Body of pancreas (tissue), 4 donors: ENCODE data around the gene PIGU. TPM values are rescaled to one million over a fixed set of nuclear protein-coding genes. Genes with fewer than 3 reads are reported as not detected.

ENCODE experiments used
- ATAC-seq: fragments of 150-250 bp; one replicate; pipeline ENCODE4 v1.9.1; 2016
- DNase-seq, 4 donors: peaks; one replicate each; pipeline ENCODE4 v3.0.0-alpha.2; 2019
- H3K27ac ChIP-seq, 4 donors: fragments of 200-600 bp; sonication (generic); 1 replicate in 3 of 4; 2 replicates in 1 of 4; pipeline versions ENCODE4 v1.5.1 to v1.6.1; 2016 to 2019; ENCODE audit warnings: mild to moderate bottlenecking in 1 of 4, mixed read lengths in 1 of 4, moderate library complexity in 1 of 4
- H3K27me3 ChIP-seq, 2 donors: fragments of 200-600 bp; sonication (generic); one replicate each; pipeline ENCODE4 v1.6.0; 2016; ENCODE audit warnings: mild to moderate bottlenecking in 1 of 2
- H3K36me3 ChIP-seq, 2 donors: fragments of 200-600 bp; sonication (generic); replicated peaks in 1 of 2; 2 replicates each; pipeline ENCODE4 v1.5.1; 2016; ENCODE audit warnings: low read depth in 2 of 2; ENCODE audit not compliant: insufficient read depth in 1 of 2
- H3K4me1 ChIP-seq: fragments of 200-600 bp; sonication (generic); one replicate; pipeline ENCODE4 v1.6.0; 2016
- H3K4me3 ChIP-seq, 2 donors: fragments of 200-600 bp; sonication (generic); 1 replicate in 1 of 2; 2 replicates in 1 of 2; pipeline ENCODE4 v1.5.1; 2016 to 2019
- H3K9me3 ChIP-seq, 3 donors: fragments of 200-600 bp; sonication (generic); 1 replicate in 2 of 3; 2 replicates in 1 of 3; pipeline ENCODE4 v1.5.1; 2016
- POLR2A ChIP-seq, 3 donors: fragments of 450-650 bp; IDR thresholded peaks; one replicate each; pipeline ENCODE4 v1.6.1; 2016; ENCODE audit warnings: antibody characterized with exemption in 3 of 3, mild to moderate bottlenecking in 2 of 3
- WGBS, 2 donors: methylation state at CpG; one replicate each; pipeline ENCODE4 v1.1.5; 2017; 5-methylcytosine and 5-hydroxymethylcytosine counted together
- intact Hi-C: fragments of 100-400 bp; cut with DNase I; formaldehyde crosslinking; loops from one replicate; pipeline ENCODE4 v1.15.1; 2023
- total RNA-seq, 2 donors: library from RNA; depleted of rRNA; stranded (reverse); fragments of >200 nt; gene quantifications; one replicate each; pipeline ENCODE4 v1.1.0, GENCODE V29; 2016
- TF ChIP-seq, protein P1 (sequence below), 7 experiments: fragments of 450-650 bp in 4 of 7; fragments of 200-600 bp in 3 of 7; sonication (generic) in 3 of 7; IDR thresholded peaks; one replicate each; pipeline ENCODE4 v1.5.1; 2016 to 2019; ENCODE audit warnings: antibody characterized with exemption in 7 of 7

Gene PIGU
- total RNA-seq, 2 donors from 2014 or later, result 4.4 to 14.8 TPM

DNA sequence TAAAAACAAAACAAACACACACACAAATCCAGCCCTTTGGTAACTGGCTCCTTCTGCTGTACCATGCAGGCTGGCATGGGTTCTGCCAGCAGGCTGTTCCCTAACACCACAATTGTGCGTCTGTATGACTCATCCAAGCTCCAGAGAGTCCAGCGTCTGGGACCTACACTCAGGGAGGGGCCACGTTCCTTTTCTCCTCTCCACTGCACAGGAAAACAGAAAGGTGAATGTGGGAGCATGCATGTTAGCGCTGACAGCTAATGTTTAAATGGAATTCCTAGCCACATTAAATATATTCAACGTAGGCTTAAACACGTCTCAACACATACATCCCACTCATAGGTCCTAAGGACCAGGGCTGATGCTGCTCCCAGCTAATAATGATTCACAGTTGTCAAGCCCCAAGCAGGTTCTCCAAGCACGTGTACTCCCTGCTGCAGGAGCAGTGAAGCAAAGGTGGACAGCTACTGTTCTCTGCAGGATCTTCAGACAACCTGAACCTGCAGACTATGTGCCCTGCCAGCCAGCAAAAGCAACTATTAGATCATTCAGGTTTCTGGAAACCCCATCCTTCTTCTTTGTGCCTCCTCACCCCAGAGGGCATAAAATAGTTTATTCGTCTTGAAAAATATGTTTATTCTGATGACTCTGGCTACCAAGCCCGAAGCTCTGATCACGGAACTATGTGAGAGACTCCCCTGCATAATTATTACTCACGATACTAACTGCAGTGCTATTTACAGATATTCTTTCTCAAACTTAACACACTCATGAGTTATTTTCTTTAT is 97.5 kb downstream of the PIGU start:
- intact Hi-C loops, result no loop called here
- Histone ChIP-seq H3K9me3 (no peaks in the 10 kb centered on the region), H3K36me3 (no peaks in the 10 kb centered on the region), H3K4me1 (no peaks in the 10 kb centered on the region), H3K27me3 (no peaks in the 10 kb centered on the region), H3K4me3 (no peak overlapping the region), H3K27ac (no peak overlapping the region)
- DNase-seq (peak in 2 of 4 donors; percentile 29 to 38), ATAC-seq (peak; percentile 40)
- TF ChIP-seq POLR2A (IDR thresholded peaks at IDR 0.05), result no peak
- TF ChIP-seq, protein P1, sequence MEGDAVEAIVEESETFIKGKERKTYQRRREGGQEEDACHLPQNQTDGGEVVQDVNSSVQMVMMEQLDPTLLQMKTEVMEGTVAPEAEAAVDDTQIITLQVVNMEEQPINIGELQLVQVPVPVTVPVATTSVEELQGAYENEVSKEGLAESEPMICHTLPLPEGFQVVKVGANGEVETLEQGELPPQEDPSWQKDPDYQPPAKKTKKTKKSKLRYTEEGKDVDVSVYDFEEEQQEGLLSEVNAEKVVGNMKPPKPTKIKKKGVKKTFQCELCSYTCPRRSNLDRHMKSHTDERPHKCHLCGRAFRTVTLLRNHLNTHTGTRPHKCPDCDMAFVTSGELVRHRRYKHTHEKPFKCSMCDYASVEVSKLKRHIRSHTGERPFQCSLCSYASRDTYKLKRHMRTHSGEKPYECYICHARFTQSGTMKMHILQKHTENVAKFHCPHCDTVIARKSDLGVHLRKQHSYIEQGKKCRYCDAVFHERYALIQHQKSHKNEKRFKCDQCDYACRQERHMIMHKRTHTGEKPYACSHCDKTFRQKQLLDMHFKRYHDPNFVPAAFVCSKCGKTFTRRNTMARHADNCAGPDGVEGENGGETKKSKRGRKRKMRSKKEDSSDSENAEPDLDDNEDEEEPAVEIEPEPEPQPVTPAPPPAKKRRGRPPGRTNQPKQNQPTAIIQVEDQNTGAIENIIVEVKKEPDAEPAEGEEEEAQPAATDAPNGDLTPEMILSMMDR (IDR thresholded peaks at IDR 0.05), result peak in 3 of 7 experiments; percentile 15 to 26 (median 16)
- 76 to 89% methylated on average over 10 to 11 of the region's 11 CpGs for WGBS, 2 donors

- H3K9me3 ChIP-seq, result no peaks in the 10 kb centered on the region
- H3K4me1 ChIP-seq, result no peaks in the 10 kb centered on the region
- H3K27me3 ChIP-seq, result no peaks in the 10 kb centered on the region
- no peak overlapping the region for H3K27ac ChIP-seq
- DNase-seq (no peak), ATAC-seq (no peak)
- H3K4me3 ChIP-seq, result no peak overlapping the region
- no peak for TF ChIP-seq POLR2A (IDR thresholded peaks at IDR 0.05)
- TF ChIP-seq, protein P1 (IDR thresholded peaks at IDR 0.05), result no peak
- intact Hi-C loops, result no loop called here
- WGBS, 2 donors, result 79 to 81% methylated on average over 6 of the region's 6 CpGs
- H3K36me3 ChIP-seq, result no peaks in the 10 kb centered on the region
These were observed 98.4 kb downstream of the PIGU start for GRCh38 chr20:34578521-34578920.

- no peaks in the 10 kb centered on the region for H3K27me3 ChIP-seq
- DNase-seq, result no peak
- 42 to 59% methylated on average over 2 of the region's 2 CpGs for WGBS, 2 donors
- H3K4me3 ChIP-seq, result no peak overlapping the region
- no peaks in the 10 kb centered on the region for H3K36me3 ChIP-seq
- H3K27ac ChIP-seq, result no peak overlapping the region
- no peak for ATAC-seq
- no peaks in the 10 kb centered on the region for H3K4me1 ChIP-seq
- intact Hi-C loops, result no loop called here
- TF ChIP-seq POLR2A (IDR thresholded peaks at IDR 0.05), result no peak
- TF ChIP-seq, protein P1 (IDR thresholded peaks at IDR 0.05), result no peak
- H3K9me3 ChIP-seq, result no peaks in the 10 kb centered on the region
These were observed 98.9 kb downstream of the PIGU start for GRCh38 chr20:34578025-34578424.

DNA sequence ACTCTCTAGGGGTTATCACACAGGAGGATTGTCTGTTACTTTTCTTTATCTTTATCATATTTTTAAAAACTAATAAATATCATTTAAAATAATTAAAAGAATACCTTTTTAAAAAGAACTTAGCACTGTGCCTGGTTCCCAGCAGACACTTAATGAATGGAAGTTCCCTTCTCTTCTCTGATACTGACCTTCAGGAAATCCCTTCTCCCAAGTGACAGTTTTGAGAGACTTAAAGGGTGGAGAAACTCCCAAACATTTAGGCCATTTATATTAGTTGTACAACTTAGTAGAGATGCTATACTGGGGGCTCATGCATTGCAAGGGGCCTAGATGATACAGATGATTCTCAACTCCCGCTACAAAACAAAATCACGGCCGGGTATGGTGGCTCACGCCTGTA is 99.8 kb downstream of the PIGU start:
- Histone ChIP-seq H3K27me3 (no peaks in the 10 kb centered on the region), H3K4me3 (no peak overlapping the region), H3K9me3 (no peaks in the 10 kb centered on the region), H3K36me3 (no peaks in the 10 kb centered on the region), H3K4me1 (no peaks in the 10 kb centered on the region), H3K27ac (no peak overlapping the region)
- intact Hi-C loops, result no loop called here
- TF ChIP-seq POLR2A (IDR thresholded peaks at IDR 0.05), result no peak
- TF ChIP-seq, protein P1 (IDR thresholded peaks at IDR 0.05), result no peak
- DNase-seq (no peak), ATAC-seq (no peak)
- 96 to 97% methylated on average over 4 of the region's 4 CpGs for WGBS, 2 donors

GRCh38 chr20:34575756-34576155 is 101.1 kb downstream of the PIGU start:
- intact Hi-C loops, result no loop called here
- H3K27me3 ChIP-seq, result no peaks in the 10 kb centered on the region
- no peak overlapping the region for H3K27ac ChIP-seq
- no peaks in the 10 kb centered on the region for H3K36me3 ChIP-seq
- ATAC-seq (no peak), DNase-seq (no peak)
- H3K4me1 ChIP-seq, result no peaks in the 10 kb centered on the region
- no peaks in the 10 kb centered on the region for H3K9me3 ChIP-seq
- TF ChIP-seq, protein P1 (IDR thresholded peaks at IDR 0.05), result no peak
- TF ChIP-seq POLR2A (IDR thresholded peaks at IDR 0.05), result no peak
- no peak overlapping the region for H3K4me3 ChIP-seq
- WGBS, 2 donors, result 88 to 98% methylated on average over 4 of the region's 4 CpGs
